Heart left ventricle (tissue), 16 donors: ENCODE results near the gene GPRC5B. TPM values are rescaled to one million over a fixed set of nuclear protein-coding genes. Genes with fewer than 3 reads are reported as not detected.

Experiments used
- ATAC-seq, 4 donors: fragments of 200-7000 bp; cut with Tn5 transposase; one replicate each; pipeline ENCODE4 v1.9.1; 2020 to 2022; ENCODE audit warnings: moderate library complexity in 4 of 4, mild to moderate bottlenecking in 3 of 4, moderate number of reproducible peaks in 1 of 4
- DNase-seq, 5 donors: peaks; one replicate each; pipeline ENCODE4 v3.0.0-alpha.2; 2020
- H3K27ac ChIP-seq, 12 donors: fragments of 200-600 bp; sonication (generic) in 4 of 12; one replicate each; pipeline versions ENCODE4 v1.5.0 to v1.8.0; 2016 to 2022; ENCODE audit warnings: mild to moderate bottlenecking in 2 of 12
- H3K27me3 ChIP-seq, 9 donors: fragments of 200-600 bp; sonication (generic) in 2 of 9; one replicate each; pipeline versions ENCODE4 v1.5.1 to v1.8.0; 2016 to 2022; ENCODE audit warnings: mild to moderate bottlenecking in 3 of 9
- H3K36me3 ChIP-seq, 9 donors: fragments of 200-600 bp; sonication (generic) in 2 of 9; one replicate each; pipeline versions ENCODE4 v1.5.0 to v1.8.0; 2018 to 2022; ENCODE audit warnings: mild to moderate bottlenecking in 2 of 9
- H3K4me1 ChIP-seq, 12 donors: fragments of 200-600 bp; sonication (generic) in 4 of 12; one replicate each; pipeline versions ENCODE4 v1.5.0 to v1.8.0; 2016 to 2022; ENCODE audit warnings: mild to moderate bottlenecking in 3 of 12
- H3K4me3 ChIP-seq, 12 donors: fragments of 200-600 bp; sonication (generic) in 4 of 12; one replicate each; pipeline versions ENCODE4 v1.5.0 to v1.8.0; 2017 to 2022; ENCODE audit warnings: mild to moderate bottlenecking in 9 of 12, moderate library complexity in 4 of 12
- H3K9me3 ChIP-seq, 12 donors: fragments of 200-600 bp; sonication (generic) in 4 of 12; one replicate each; pipeline versions ENCODE4 v1.5.0 to v1.8.0; 2016 to 2022; ENCODE audit warnings: mild to moderate bottlenecking in 1 of 12
- POLR2A ChIP-seq, 2 donors: fragments of 450-650 bp; IDR thresholded peaks; one replicate each; pipeline ENCODE4 v1.6.1; 2017; ENCODE audit warnings: antibody characterized with exemption in 2 of 2, mild to moderate bottlenecking in 2 of 2, moderate library complexity in 2 of 2
- WGBS, 4 donors: extraction: QIAGEN DNeasy Blood & Tissue Kit in 2 of 4; methylation state at CpG; one replicate each; pipeline versions ENCODE4 v1.1.5 to v1.1.7; 2013 to 2018; 5-methylcytosine and 5-hydroxymethylcytosine counted together
- intact Hi-C, 10 donors: fragments of 100-400 bp; cut with DNase I; formaldehyde crosslinking; loops; one replicate each; pipeline versions ENCODE4 v1.11.1 to v1.14.2; 2022
- polyA plus RNA-seq, 2 donors: library from polyadenylated mRNA; stranded (reverse); fragments of 200-250 nt; gene quantifications; one replicate each; pipeline ENCODE4 v1.2.3, GENCODE V29; 2013
- total RNA-seq, 9 donors: library from RNA; depleted of rRNA in 2 of 9; stranded (reverse); fragments of >200 nt in 2 of 9; fragmentation: NEBNext Ultra II Directional in 3 of 9; extraction: Animal tissue kit (Norgen Biotek cat#: 25700) in 3 of 9; gene quantifications; one replicate each; pipeline versions ENCODE4 v1.1.0 to v1.2.4, GENCODE V29; 2016 to 2023
- TF ChIP-seq, protein P1 (sequence below), 12 donors: fragments of 200-600 bp; sonication (generic) in 4 of 12; IDR thresholded peaks; one replicate each; pipeline versions ENCODE4 v1.5.0 to v1.8.0; 2018 to 2022; ENCODE audit warnings: antibody characterized with exemption in 12 of 12, mild to moderate bottlenecking in 5 of 12
- donor health status: ischemic (EF 13 %, LVEDD 7.1; RV severe dilation, severe dysfunction).
- donor health status: healthy with polysubstance abuse.
- donor health status: DM: no; HTN: yes; CAD: no.
- donor health status: DM: no; HTN: no; CAD: no.
- donor health status: ischemic (EF 25% LVEDD 6.9; RV normal size, moderate dysfunction).
- donor health status: ischemic (EF 25% LVEDD 5.7; RV mildly dilated, moderate dysfunction).
- donor health status: healthy.
- donor health status: DM: yes; HTN: yes; CAD: no.
- donor health status: ischemic (EF 35%, LVEDD 5.7; RV mildly dilated, moderate dysfunction).
- donor health status: nonischemic (EF 11% LVEDD 7.7; RV severe dilation, severe dysfunction).
- donor health status: DM: yes; HTN: yes; CAD: no.
- donor health status: PGD.
- donor health status: ischemic (EF 29% LVEDD 5.4; RV normal size, mild dysfunction).
- donor health status: nonischemic (EF 23%, LVEDD 6.1; RV moderate dilation, normal function).

Gene GPRC5B
- total and polyA plus RNA-seq, 11 donors, result 43.0 to 104 (median 77.9) TPM

GRCh38 chr16:19874851-19875546 is 9.6 kb downstream of the GPRC5B start:
- ATAC-seq, result no peak
- Histone ChIP-seq H3K27me3 (no peaks in the 10 kb centered on the region), H3K27ac (peak overlapping the region in 10 of 12 donors; percentile 5 to 85 (median 50)), H3K4me3 (no peak overlapping the region), H3K4me1 (peaks cover 6 to 78% (median 57%) of the 10 kb centered on the region in 12 donors), H3K36me3 (peaks cover 0 to 42% (median 25%) of the 10 kb centered on the region in 9 donors), H3K9me3 (no peaks in the 10 kb centered on the region)
- 53 to 62% (median 59%) methylated on average over 18 of the region's 18 CpGs for WGBS, 4 donors
- TF ChIP-seq, protein P1, sequence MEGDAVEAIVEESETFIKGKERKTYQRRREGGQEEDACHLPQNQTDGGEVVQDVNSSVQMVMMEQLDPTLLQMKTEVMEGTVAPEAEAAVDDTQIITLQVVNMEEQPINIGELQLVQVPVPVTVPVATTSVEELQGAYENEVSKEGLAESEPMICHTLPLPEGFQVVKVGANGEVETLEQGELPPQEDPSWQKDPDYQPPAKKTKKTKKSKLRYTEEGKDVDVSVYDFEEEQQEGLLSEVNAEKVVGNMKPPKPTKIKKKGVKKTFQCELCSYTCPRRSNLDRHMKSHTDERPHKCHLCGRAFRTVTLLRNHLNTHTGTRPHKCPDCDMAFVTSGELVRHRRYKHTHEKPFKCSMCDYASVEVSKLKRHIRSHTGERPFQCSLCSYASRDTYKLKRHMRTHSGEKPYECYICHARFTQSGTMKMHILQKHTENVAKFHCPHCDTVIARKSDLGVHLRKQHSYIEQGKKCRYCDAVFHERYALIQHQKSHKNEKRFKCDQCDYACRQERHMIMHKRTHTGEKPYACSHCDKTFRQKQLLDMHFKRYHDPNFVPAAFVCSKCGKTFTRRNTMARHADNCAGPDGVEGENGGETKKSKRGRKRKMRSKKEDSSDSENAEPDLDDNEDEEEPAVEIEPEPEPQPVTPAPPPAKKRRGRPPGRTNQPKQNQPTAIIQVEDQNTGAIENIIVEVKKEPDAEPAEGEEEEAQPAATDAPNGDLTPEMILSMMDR (IDR thresholded peaks at IDR 0.05), result no peak
- TF ChIP-seq POLR2A (IDR thresholded peaks at IDR 0.05), result no peak
- intact Hi-C loops, result loop anchor here in 3 of 10 donors (5.0 to 10.0 kb wide), 3 partner anchors 33 to 210 kb away; no protein-coding TSS in a partner anchor
- DNase-seq, result peak in 2 of 5 donors; percentile 20 to 41

- Histone ChIP-seq H3K9me3 (no peaks in the 10 kb centered on the region), H3K27me3 (no peaks in the 10 kb centered on the region), H3K4me3 (no peak overlapping the region), H3K27ac (peak overlapping the region in 10 of 12 donors; percentile 5 to 85 (median 46)), H3K36me3 (peaks cover 0 to 46% (median 31%) of the 10 kb centered on the region in 9 donors), H3K4me1 (peaks cover 6 to 77% (median 53%) of the 10 kb centered on the region in 12 donors)
- WGBS, 4 donors, result 50 to 57% (median 55%) methylated on average over 8 of the region's 8 CpGs
- no peak for TF ChIP-seq POLR2A (IDR thresholded peaks at IDR 0.05)
- TF ChIP-seq, protein P1 (IDR thresholded peaks at IDR 0.05), result no peak
- ATAC-seq (peak in 3 of 4 donors; percentile 54 to 69 (median 59)), DNase-seq (peak in 1 of 5 donors; percentile 40)
- intact Hi-C loops, result loop anchor here in 3 of 10 donors (10.0 kb wide), 2 partner anchors 69 to 209 kb away; no protein-coding TSS in a partner anchor
Observed at GRCh38 chr16:19874026-19874425, 10.6 kb downstream of the GPRC5B start.

DNA sequence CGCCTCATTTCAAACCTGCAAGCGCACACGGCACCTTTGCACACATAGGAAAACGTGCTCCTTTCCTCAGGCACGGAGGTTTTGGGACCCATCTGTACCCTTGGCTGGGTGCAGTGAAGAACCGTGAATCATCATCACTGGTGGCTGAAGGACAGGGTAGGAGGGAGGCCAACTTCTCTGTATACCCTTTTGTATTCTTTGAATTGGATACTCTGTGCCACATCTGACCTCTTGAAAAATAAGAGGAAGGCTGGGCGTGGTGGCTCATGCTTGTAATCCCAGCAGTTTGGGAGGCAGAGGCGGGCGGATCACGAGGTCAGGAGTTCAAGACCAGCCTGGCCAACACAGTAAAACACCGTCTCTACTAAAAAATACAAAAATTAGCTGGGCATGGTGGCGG is 11.7 kb downstream of the GPRC5B start:
- Histone ChIP-seq H3K9me3 (no peaks in the 10 kb centered on the region), H3K36me3 (peaks cover 0 to 49% (median 31%) of the 10 kb centered on the region in 9 donors), H3K4me3 (no peak overlapping the region), H3K4me1 (peaks cover 5 to 77% (median 51%) of the 10 kb centered on the region in 12 donors), H3K27me3 (no peaks in the 10 kb centered on the region), H3K27ac (peak overlapping the region in 2 of 12 donors; percentile 5 to 78)
- WGBS, 4 donors, result 78 to 89% (median 86%) methylated on average over 12 of the region's 12 CpGs
- intact Hi-C loops, result loop anchor here in 3 of 10 donors (10.0 kb wide), 2 partner anchors 68 to 208 kb away; no protein-coding TSS in a partner anchor
- no peak for TF ChIP-seq POLR2A (IDR thresholded peaks at IDR 0.05)
- TF ChIP-seq, protein P1 (IDR thresholded peaks at IDR 0.05), result no peak
- ATAC-seq (no peak), DNase-seq (no peak)

GRCh38 chr16:19872179-19872863 is 12.3 kb downstream of the GPRC5B start:
- DNase-seq (no peak), ATAC-seq (no peak)
- Histone ChIP-seq H3K4me3 (no peak overlapping the region), H3K4me1 (peaks cover 5 to 77% (median 49%) of the 10 kb centered on the region in 12 donors), H3K9me3 (no peaks in the 10 kb centered on the region), H3K27ac (no peak overlapping the region), H3K36me3 (peaks cover 0 to 55% (median 33%) of the 10 kb centered on the region in 9 donors), H3K27me3 (no peaks in the 10 kb centered on the region)
- intact Hi-C loops, result loop anchor here in 3 of 10 donors (10.0 kb wide), 2 partner anchors 68 to 208 kb away; no protein-coding TSS in a partner anchor
- TF ChIP-seq POLR2A (IDR thresholded peaks at IDR 0.05), result no peak
- TF ChIP-seq, protein P1 (IDR thresholded peaks at IDR 0.05), result no peak
- WGBS, 4 donors, result 94 to 96% (median 96%) methylated on average over 15 to 33 of the region's 33 CpGs
